Fibroblast of lung (primary cell): ENCODE measurements around the gene DGAT2.

ENCODE experiments used
- CTCF ChIP-seq, 2 donors: IDR thresholded peaks in 1 of 2; conservative IDR thresholded peaks in 1 of 2; 1 replicate in 1 of 2; 2 replicates in 1 of 2; pipeline ENCODE4 v1.5.1; 2011 to 2012; ENCODE audit warnings: low read length in 2 of 2, control low read depth in 1 of 2, inconsistent platforms in 1 of 2, low read depth in 1 of 2, mild to moderate bottlenecking in 1 of 2
- EZH2 ChIP-seq: IDR thresholded peaks from 2 replicates; pipeline ENCODE4 v1.5.1; 2012; ENCODE audit warnings: low read length, control low read depth, mild to moderate bottlenecking; ENCODE audit errors: missing control alignments

GRCh38 chr11:75762885-75763284, 5.7 kb upstream of the DGAT2 start:
- TF ChIP-seq CTCF (conservative IDR thresholded peaks at IDR 0.05 in 1 of 2, IDR thresholded peaks at IDR 0.05 in 1 of 2; ENCODE audit: low read depth in 1 of 2, low read length in 2 of 2), result no peak
- no peak for TF ChIP-seq EZH2
